Loucy (cell line): ENCODE results near the gene NRARP.

Source experiments
- H2AFZ ChIP-seq: fragments of 200-600 bp; sonication (generic); 2 replicates; pipeline ENCODE4 v1.6.0; 2016; ENCODE audit warnings: antibody characterized with exemption, mild to moderate bottlenecking, low read length, moderate library complexity
- H3F3A ChIP-seq: fragments of 200-600 bp; 2 replicates; pipeline ENCODE4 v1.6.0; 2016; ENCODE audit warnings: antibody characterized with exemption, low read depth, mild to moderate bottlenecking
- H3K27me3 ChIP-seq: fragments of 200-600 bp; sonication (generic); 2 replicates; pipeline ENCODE4 v1.6.1; 2014; ENCODE audit warnings: low read length, mild to moderate bottlenecking; ENCODE audit not compliant: insufficient read depth, poor library complexity, severe bottlenecking
- H3K36me3 ChIP-seq: fragments of 200-600 bp; sonication (generic); 2 replicates; pipeline ENCODE4 v1.6.1; 2016; ENCODE audit warnings: low read length; ENCODE audit not compliant: insufficient read depth
- H3K4me1 ChIP-seq: fragments of 200-600 bp; sonication (generic); 2 replicates; pipeline ENCODE4 v1.5.1; 2014; ENCODE audit warnings: low read length, mild to moderate bottlenecking; ENCODE audit not compliant: insufficient read depth, poor library complexity, severe bottlenecking
- H3K4me2 ChIP-seq: fragments of 200-600 bp; sonication (generic); 2 replicates; pipeline ENCODE4 v1.6.0; 2014; ENCODE audit warnings: antibody characterized with exemption, low read length, low read depth, mild to moderate bottlenecking; ENCODE audit not compliant: poor library complexity, severe bottlenecking
- H3K4me3 ChIP-seq: fragments of 200-600 bp; sonication (generic); 2 replicates; pipeline ENCODE4 v1.5.1; 2014; ENCODE audit warnings: low read length, mild to moderate bottlenecking, mixed read lengths; ENCODE audit not compliant: poor library complexity, severe bottlenecking
- H3K79me2 ChIP-seq: fragments of 200-600 bp; sonication (generic); 2 replicates; pipeline ENCODE4 v1.6.1; 2014; ENCODE audit warnings: low read length; ENCODE audit not compliant: insufficient read depth
- H3K9ac ChIP-seq: fragments of 200-600 bp; sonication (generic); 2 replicates; pipeline ENCODE4 v1.6.0; 2014; ENCODE audit warnings: mild to moderate bottlenecking, low read depth, low read length, moderate library complexity; ENCODE audit not compliant: poor library complexity, severe bottlenecking
- H3K9me2 ChIP-seq: fragments of 200-600 bp; sonication (generic); replicated peaks from 2 replicates; pipeline ENCODE4 v1.6.1; 2016; ENCODE audit warnings: low read depth, low read length, mixed read lengths
- H3K9me3 ChIP-seq: fragments of 200-600 bp; sonication (generic); 2 replicates; pipeline ENCODE4 v1.6.1; 2014; ENCODE audit warnings: mild to moderate bottlenecking, antibody characterized with exemption, low read length, low read depth; ENCODE audit not compliant: insufficient read depth
- H4K20me1 ChIP-seq: fragments of 200-600 bp; sonication (generic); 2 replicates; pipeline ENCODE4 v1.6.0; 2014; ENCODE audit warnings: antibody characterized with exemption, low read length, mild to moderate bottlenecking; ENCODE audit not compliant: insufficient read depth, poor library complexity, severe bottlenecking
- CTCF ChIP-seq: fragments of 200-600 bp; sonication (generic); conservative IDR thresholded peaks from 2 replicates; pipeline ENCODE4 v1.5.1; 2014; ENCODE audit warnings: mild to moderate bottlenecking, antibody characterized with exemption, low read length
- EZH2phosphoT487 ChIP-seq: fragments of 200-600 bp; IDR thresholded peaks from 2 replicates; pipeline ENCODE4 v1.6.1; 2018; ENCODE audit warnings: antibody characterized with exemption, mild to moderate bottlenecking, moderate library complexity, borderline replicate concordance

NRARP gene

GRCh38 chr9:137267933-137268355 lies 34.1 kb downstream of the NRARP start:
- H3K9me2 ChIP-seq: no peaks in the 10 kb centered on the region
- H2AFZ ChIP-seq: no peak overlapping the region
- no peak overlapping the region for H3K4me3 ChIP-seq
- TF ChIP-seq EZH2phosphoT487 (no peak), CTCF (no peak)
- H3F3A ChIP-seq: no peaks in the 10 kb centered on the region
- no peaks in the 10 kb centered on the region for H3K9me3 ChIP-seq
- peaks cover 3% of the 10 kb centered on the region for H4K20me1 ChIP-seq
- no peaks in the 10 kb centered on the region for H3K27me3 ChIP-seq
- H3K9ac ChIP-seq: no peak overlapping the region
- H3K79me2 ChIP-seq: no peaks in the 10 kb centered on the region
- H3K4me1 ChIP-seq: peaks cover 9% of the 10 kb centered on the region
- H3K36me3 ChIP-seq: peaks cover 4% of the 10 kb centered on the region; the same call in 1 of the 2 replicates
- H3K4me2 ChIP-seq: no peak overlapping the region

GRCh38 chr9:137266585-137267453 lies 35.3 kb downstream of the NRARP start:
- no peak overlapping the region for H3K4me2 ChIP-seq
- peaks cover 9% of the 10 kb centered on the region for H3K4me1 ChIP-seq
- no peaks in the 10 kb centered on the region for H3F3A ChIP-seq
- no peak overlapping the region for H2AFZ ChIP-seq
- no peak overlapping the region for H3K4me3 ChIP-seq
- H3K36me3 ChIP-seq: peaks cover 4% of the 10 kb centered on the region; the same call in 1 of the 2 replicates
- no peaks in the 10 kb centered on the region for H3K9me2 ChIP-seq
- peaks cover 3% of the 10 kb centered on the region for H4K20me1 ChIP-seq
- H3K79me2 ChIP-seq: no peaks in the 10 kb centered on the region
- H3K9me3 ChIP-seq: no peaks in the 10 kb centered on the region
- no peaks in the 10 kb centered on the region for H3K27me3 ChIP-seq
- TF ChIP-seq CTCF (no peak), EZH2phosphoT487 (no peak)
- H3K9ac ChIP-seq: no peak overlapping the region

GRCh38 chr9:137266162-137266527 lies 35.9 kb downstream of the NRARP start:
- H3K79me2 ChIP-seq: no peaks in the 10 kb centered on the region
- no peaks in the 10 kb centered on the region for H4K20me1 ChIP-seq
- no peak overlapping the region for H3K4me3 ChIP-seq
- no peak overlapping the region for H2AFZ ChIP-seq
- no peaks in the 10 kb centered on the region for H3F3A ChIP-seq
- no peak overlapping the region for H3K4me2 ChIP-seq
- H3K4me1 ChIP-seq: peaks cover 9% of the 10 kb centered on the region
- H3K36me3 ChIP-seq: peaks cover 4% of the 10 kb centered on the region; the same call in 1 of the 2 replicates
- no peak for TF ChIP-seq CTCF
- no peaks in the 10 kb centered on the region for H3K9me2 ChIP-seq
- no peaks in the 10 kb centered on the region for H3K9me3 ChIP-seq
- H3K9ac ChIP-seq: no peak overlapping the region
- no peaks in the 10 kb centered on the region for H3K27me3 ChIP-seq
